Measurements from ENCODE around the gene SLCO2B1. TPM values are rescaled to one million over a fixed set of nuclear protein-coding genes. Genes with fewer than 3 reads are reported as not detected.

The SLCO2B1 gene
- total and polyA plus RNA-seq, 8 donors = 3.3 to 68.2 (median 16.0) TPM

DNA sequence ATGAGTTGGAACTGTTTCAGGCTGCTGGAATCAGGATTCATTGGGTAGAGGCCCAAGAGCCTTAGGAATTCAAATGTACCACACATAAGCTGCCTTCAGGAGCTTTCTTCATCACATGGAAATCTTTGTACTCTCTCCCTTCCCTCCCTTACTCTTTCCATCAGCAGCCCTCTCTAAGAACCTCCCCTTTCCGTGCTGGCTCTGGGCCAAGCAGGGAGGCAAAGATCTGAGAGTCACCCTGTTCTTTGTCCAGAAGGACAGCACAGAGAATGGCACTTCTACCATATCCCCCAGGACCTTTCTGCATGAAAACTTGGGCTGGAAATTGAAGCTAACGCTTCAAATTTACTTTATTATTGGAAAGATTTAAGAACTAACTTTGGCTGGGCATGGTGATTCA, 69.0 kb downstream of the SLCO2B1 start:
- Histone ChIP-seq H3K4me1 (no peaks in the 10 kb centered on the region), H3K27me3 (peaks cover 0 to 11% (median 0%) of the 10 kb centered on the region in 3 donors), H3K36me3 (no peaks in the 10 kb centered on the region), H3K9me3 (no peaks in the 10 kb centered on the region), H3K4me3 (no peak overlapping the region), H3K27ac (no peak overlapping the region)
- DNase-seq = no peak
- intact Hi-C loops (cut with DNase I; ENCODE audit: low total_unique reads) = no loop called here
- TF ChIP-seq POLR2AphosphoS5 (IDR thresholded peaks at IDR 0.05) (no peak), POLR2A (IDR thresholded peaks at IDR 0.05) (no peak), EP300 (IDR thresholded peaks at IDR 0.05) (no peak), CTCF (IDR thresholded peaks at IDR 0.05) (no peak)
- 48 to 54% (median 53%) methylated on average over 2 of the region's 2 CpGs for WGBS, 5 donors

DNA sequence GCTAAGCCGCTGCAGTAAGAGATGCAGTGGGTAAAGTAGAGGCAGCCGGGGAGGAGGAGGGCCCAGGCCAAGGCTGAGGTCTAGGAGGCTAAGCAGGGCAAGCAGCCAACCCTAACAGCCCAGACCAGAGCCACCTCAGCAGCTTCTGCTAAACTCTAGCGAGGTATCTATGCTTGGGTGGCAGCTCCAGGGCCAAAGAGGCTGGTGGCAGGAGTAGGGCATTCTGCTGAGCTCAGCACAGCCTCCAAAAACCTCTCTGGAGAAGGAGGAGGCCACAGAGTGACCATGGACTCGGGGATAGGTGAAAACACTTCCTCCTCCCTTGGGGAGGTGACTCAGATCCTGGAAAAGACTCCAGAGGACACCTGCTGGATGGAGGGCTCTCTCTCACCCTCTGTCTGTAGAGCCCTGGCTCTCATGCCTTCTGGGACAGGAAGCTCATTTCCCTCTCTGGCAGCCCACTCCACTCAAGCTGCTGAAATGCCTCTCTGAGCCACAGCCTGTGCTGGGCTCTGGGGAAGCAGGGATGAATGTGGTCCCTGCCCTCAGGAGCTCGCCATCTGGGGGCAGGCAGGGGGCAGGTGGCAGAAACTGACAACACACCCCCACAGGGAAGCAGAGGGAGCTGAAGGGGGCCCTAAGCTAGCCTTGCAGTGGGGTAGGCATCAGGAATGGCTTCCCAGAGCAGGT, 73.2 kb downstream of the SLCO2B1 start:
- Histone ChIP-seq H3K36me3 (no peaks in the 10 kb centered on the region), H3K27me3 (no peaks in the 10 kb centered on the region), H3K27ac (no peak overlapping the region), H3K9me3 (no peaks in the 10 kb centered on the region), H3K4me1 (no peaks in the 10 kb centered on the region), H3K4me3 (no peak overlapping the region)
- no peak for DNase-seq
- TF ChIP-seq EP300 (IDR thresholded peaks at IDR 0.05) = no peak
- TF ChIP-seq POLR2AphosphoS5 (IDR thresholded peaks at IDR 0.05) = no peak
- no peak for TF ChIP-seq CTCF (IDR thresholded peaks at IDR 0.05)
- TF ChIP-seq POLR2A (IDR thresholded peaks at IDR 0.05) = no peak
- 38 to 82% (median 44%) methylated on average over 5 of the region's 5 CpGs for WGBS, 5 donors
- intact Hi-C loops (cut with DNase I; ENCODE audit: low total_unique reads) = no loop called here

DNA sequence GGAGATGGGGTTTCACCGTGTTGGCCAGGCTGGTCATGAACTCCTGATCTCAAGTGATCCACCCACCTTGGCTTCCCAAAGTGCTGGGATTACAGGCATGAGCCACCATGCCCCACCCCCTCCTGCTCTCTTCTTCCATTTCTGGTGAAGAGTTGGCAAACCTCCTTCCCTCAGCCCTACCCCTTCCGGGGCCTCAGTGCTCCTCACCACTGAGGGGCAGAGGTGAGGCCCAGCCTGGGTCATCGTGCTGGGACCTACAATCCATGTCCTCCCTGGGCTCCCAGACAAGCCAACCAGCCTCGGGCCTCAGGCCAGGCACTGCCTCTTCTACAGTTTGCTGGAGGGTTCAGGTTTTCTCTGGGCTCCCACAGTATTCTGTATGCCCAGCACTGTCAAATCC, 74.9 kb downstream of the SLCO2B1 start:
- WGBS, 5 donors = 47 to 65% (median 60%) methylated on average over 4 of the region's 4 CpGs
- TF ChIP-seq POLR2A (IDR thresholded peaks at IDR 0.05) = no peak
- TF ChIP-seq EP300 (IDR thresholded peaks at IDR 0.05) = no peak
- TF ChIP-seq CTCF (IDR thresholded peaks at IDR 0.05) = no peak
- no peak for TF ChIP-seq POLR2AphosphoS5 (IDR thresholded peaks at IDR 0.05)
- H3K27ac ChIP-seq = no peak overlapping the region
- H3K4me1 ChIP-seq = no peaks in the 10 kb centered on the region
- intact Hi-C loops (cut with DNase I; ENCODE audit: low total_unique reads) = no loop called here
- H3K27me3 ChIP-seq = no peaks in the 10 kb centered on the region
- no peaks in the 10 kb centered on the region for H3K9me3 ChIP-seq
- H3K36me3 ChIP-seq = no peaks in the 10 kb centered on the region
- DNase-seq = no peak
- H3K4me3 ChIP-seq = no peak overlapping the region

- TF ChIP-seq POLR2A (IDR thresholded peaks at IDR 0.05) = no peak
- no peak for TF ChIP-seq POLR2AphosphoS5 (IDR thresholded peaks at IDR 0.05)
- TF ChIP-seq CTCF (IDR thresholded peaks at IDR 0.05) = no peak
- no peak for TF ChIP-seq EP300 (IDR thresholded peaks at IDR 0.05)
- H3K36me3 ChIP-seq = no peaks in the 10 kb centered on the region
- H3K9me3 ChIP-seq = no peaks in the 10 kb centered on the region
- H3K4me1 ChIP-seq = no peaks in the 10 kb centered on the region
- intact Hi-C loops (cut with DNase I; ENCODE audit: low total_unique reads) = no loop called here
- no peak for DNase-seq
- no peak overlapping the region for H3K27ac ChIP-seq
- 62 to 72% (median 68%) methylated on average over 2 of the region's 2 CpGs for WGBS, 5 donors
- H3K4me3 ChIP-seq = no peak overlapping the region
- H3K27me3 ChIP-seq = peaks cover 0 to 5% (median 0%) of the 10 kb centered on the region in 3 donors
These were observed 78.6 kb downstream of the SLCO2B1 start for GRCh38 chr11:75229466-75229865.
